H1 (cell line): ENCODE results near the gene EFEMP1. TPM values are rescaled to one million over a fixed set of nuclear protein-coding genes. Genes with fewer than 3 reads are reported as not detected.

Source experiments
- CBX8 ChIP-seq: fragments of 300-800, 300-1000 bp; sonication (generic); IDR thresholded peaks from 2 replicates; pipeline ENCODE4 v1.7.1; 2016; ENCODE audit warnings: low read depth, low read length, borderline replicate concordance
- CHD2 ChIP-seq: IDR thresholded peaks from 2 replicates; pipeline ENCODE4 v1.6.1; 2012; ENCODE audit warnings: low read length, improper control_type of control experiment
- CHD7 ChIP-seq: fragments of 300-600 bp; sonication (generic); IDR thresholded peaks from 2 replicates; pipeline ENCODE4 v1.7.1; 2012; ENCODE audit warnings: low read length, moderate library complexity, mild to moderate bottlenecking, inconsistent platforms; ENCODE audit not compliant: insufficient replicate concordance
- CREB1 ChIP-seq: IDR thresholded peaks from 2 replicates; pipeline ENCODE4 v1.6.1; 2012; ENCODE audit warnings: inconsistent platforms
- GABPA ChIP-seq: IDR thresholded peaks from 2 replicates; pipeline ENCODE4 v1.6.1; 2011; ENCODE audit warnings: mild to moderate bottlenecking, low read length, moderate library complexity, borderline replicate concordance; ENCODE audit not compliant: insufficient read depth
- NANOG ChIP-seq: IDR thresholded peaks from 2 replicates; pipeline ENCODE4 v1.6.1; 2011; ENCODE audit warnings: low read length, low read depth, mild to moderate bottlenecking, inconsistent platforms; ENCODE audit not compliant: insufficient read depth, poor library complexity, severe bottlenecking
- SAP30 ChIP-seq: fragments of 300-600 bp; sonication (generic); IDR thresholded peaks from 2 replicates; pipeline ENCODE4 v1.7.1; 2012; ENCODE audit warnings: low read length, moderate library complexity, mild to moderate bottlenecking, inconsistent platforms; ENCODE audit not compliant: insufficient read depth, insufficient replicate concordance
- SIX5 ChIP-seq: IDR thresholded peaks from 2 replicates; pipeline ENCODE4 v1.6.1; 2011; ENCODE audit warnings: mild to moderate bottlenecking, low read depth, low read length
- polyA plus RNA-seq, 7 experiments: library from polyadenylated mRNA; depleted of rRNA in 3 of 7; stranded (reverse) in 5 of 7; unstranded in 2 of 7; fragments of >200 nt in 5 of 7; fragments of 200-250 nt in 2 of 7; gene quantifications; 1 replicate in 5 of 7; 2 replicates in 1 of 7; 4 replicates in 1 of 7; pipeline versions ENCODE4 v1.2.1 to v1.2.3, GENCODE V29; 2011 to 2013; ENCODE audit warnings: missing spikeins in 2 of 7, mixed read lengths in 2 of 7
- total RNA-seq: library from RNA; stranded (reverse); fragmentation: NEBNext Ultra II Directional; extraction: Animal tissue kit (Norgen Biotek cat#: 25700); gene quantifications from 2 replicates; pipeline ENCODE4 v1.2.1, GENCODE V29; 2021

Gene EFEMP1
- total and polyA plus RNA-seq, 2 of the 8 experiments (the other 6 are each of a cell fraction or from before 2014, with no cell fraction given) = 15.5 to 19.7 TPM

DNA sequence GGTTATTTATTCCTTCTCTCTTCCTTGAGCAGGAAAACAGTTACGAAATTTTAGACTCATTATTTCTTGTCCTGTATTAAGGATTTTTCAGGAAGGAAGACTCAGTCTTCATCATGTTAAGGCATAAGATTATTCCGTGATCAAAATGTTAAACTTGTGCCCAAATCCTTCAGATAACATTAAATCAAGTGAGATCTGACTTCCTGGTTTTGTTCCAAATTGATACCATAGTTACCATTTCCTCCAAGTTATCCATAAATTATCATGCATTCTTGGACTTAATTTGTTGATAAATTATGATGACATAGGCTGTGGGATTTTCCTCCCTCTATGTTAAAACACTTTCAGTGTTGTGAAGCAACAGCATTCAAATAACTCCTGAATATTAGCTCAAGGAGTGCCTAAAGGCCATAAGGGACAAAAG is 31.9 kb downstream of the EFEMP1 start (continued):
- TF ChIP-seq CHD7 (no peak), SIX5 (no peak), CHD2 (no peak), GABPA (no peak), CREB1 (no peak), SAP30 (no peak), NANOG (no peak), CBX8 (no peak)
